ENCODE results near the gene KIAA0513. TPM values are rescaled to one million over a fixed set of nuclear protein-coding genes. Genes with fewer than 3 reads are reported as not detected.
A peak's percentile ranks its signal among the peaks of the same experiment; 100 is the strongest.

Gene KIAA0513
- total and polyA plus RNA-seq, 5 donors from 2014 or later: 1.5 to 7.5 (median 3.3) TPM

- peaks cover 12% of the 10 kb centered on the region for H3K36me3 Mint-ChIP-seq
- H3K27ac ChIP-seq (ENCODE audit: insufficient read depth, low read length, poor library complexity, severe bottlenecking): no peak overlapping the region
- H3K27ac Mint-ChIP-seq: no peak overlapping the region
These were observed 27.6 kb upstream of the KIAA0513 start for GRCh38 chr16:84999857-85000480.

GRCh38 chr16:85002099-85002541 lies 25.5 kb upstream of the KIAA0513 start:
- Histone ChIP-seq H3K4me1 (ENCODE audit: control insufficient read depth, insufficient read depth, low read length, poor library complexity, severe bottlenecking) (peaks cover 20% of the 10 kb centered on the region), H3K27me3 (ENCODE audit: control insufficient read depth, insufficient read depth, low read length) (no peaks in the 10 kb centered on the region), H3K36me3 (ENCODE audit: control insufficient read depth, insufficient read depth, low read length) (peaks cover 12% of the 10 kb centered on the region), H3K4me3 (ENCODE audit: low read depth, low read length) (no peak overlapping the region), H3K9me3 (ENCODE audit: control insufficient read depth in 2 of 2, low read length in 2 of 2) (no peaks in the 10 kb centered on the region), H3K27ac (ENCODE audit: insufficient read depth, low read length, poor library complexity, severe bottlenecking) (no peak overlapping the region)
- peaks cover 24 to 67% (median 42%) of the 10 kb centered on the region in 4 donors for H3K4me1 Mint-ChIP-seq
- DNase-seq (no peak), ATAC-seq (ENCODE audit: low read depth in 2 of 2) (no peak)
- H3K9me3 Mint-ChIP-seq: no peaks in the 10 kb centered on the region
- H3K27me3 Mint-ChIP-seq: no peaks in the 10 kb centered on the region
- H3K4me3 Mint-ChIP-seq: peak overlapping the region in 2 of 4 donors; percentile 34 to 52
- H3K27ac Mint-ChIP-seq: peak overlapping the region in 2 of 3 donors; percentile 85 to 87
- H3K36me3 Mint-ChIP-seq: peaks cover 11% of the 10 kb centered on the region

More at GRCh38 chr16:84999857-85000480, 27.6 kb upstream of the KIAA0513 start:
- peaks cover 16% of the 10 kb centered on the region for H3K36me3 ChIP-seq (ENCODE audit: control insufficient read depth, insufficient read depth, low read length)
- Mint-ChIP-seq H3K4me1 (peaks cover 27 to 67% (median 41%) of the 10 kb centered on the region in 4 donors), H3K27me3 (no peaks in the 10 kb centered on the region), H3K4me3 (peak overlapping the region in 1 of 4 donors; percentile 40), H3K9me3 (no peaks in the 10 kb centered on the region)
- no peak overlapping the region for H3K4me3 ChIP-seq (ENCODE audit: low read depth, low read length)
- ATAC-seq (ENCODE audit: low read depth in 2 of 2) (no peak), DNase-seq (no peak)
- no peaks in the 10 kb centered on the region for H3K9me3 ChIP-seq (ENCODE audit: control insufficient read depth in 2 of 2, low read length in 2 of 2)
- peaks cover 24% of the 10 kb centered on the region for H3K4me1 ChIP-seq (ENCODE audit: control insufficient read depth, insufficient read depth, low read length, poor library complexity, severe bottlenecking)
- H3K27me3 ChIP-seq (ENCODE audit: control insufficient read depth, insufficient read depth, low read length): no peaks in the 10 kb centered on the region

GRCh38 chr16:85002608-85003007 lies 25.0 kb upstream of the KIAA0513 start:
- Mint-ChIP-seq H3K4me1 (peaks cover 24 to 71% (median 47%) of the 10 kb centered on the region in 4 donors), H3K27ac (peak overlapping the region; percentile 39 to 87 (median 85)), H3K9me3 (no peaks in the 10 kb centered on the region), H3K36me3 (peaks cover 11% of the 10 kb centered on the region), H3K27me3 (no peaks in the 10 kb centered on the region), H3K4me3 (peak overlapping the region; percentile 34 to 76 (median 62))
- ATAC-seq (ENCODE audit: low read depth in 2 of 2) (peak in 1 of 2 donors; percentile 18), DNase-seq (no peak)
- Histone ChIP-seq H3K36me3 (ENCODE audit: control insufficient read depth, insufficient read depth, low read length) (peaks cover 12% of the 10 kb centered on the region), H3K9me3 (ENCODE audit: control insufficient read depth in 2 of 2, low read length in 2 of 2) (no peaks in the 10 kb centered on the region), H3K4me3 (ENCODE audit: low read depth, low read length) (no peak overlapping the region), H3K27ac (ENCODE audit: insufficient read depth, low read length, poor library complexity, severe bottlenecking) (no peak overlapping the region), H3K4me1 (ENCODE audit: control insufficient read depth, insufficient read depth, low read length, poor library complexity, severe bottlenecking) (peaks cover 21% of the 10 kb centered on the region), H3K27me3 (ENCODE audit: control insufficient read depth, insufficient read depth, low read length) (no peaks in the 10 kb centered on the region)

- Histone ChIP-seq H3K36me3 (ENCODE audit: control insufficient read depth, insufficient read depth, low read length) (peaks cover 12% of the 10 kb centered on the region), H3K4me1 (ENCODE audit: control insufficient read depth, insufficient read depth, low read length, poor library complexity, severe bottlenecking) (peaks cover 25% of the 10 kb centered on the region), H3K27me3 (ENCODE audit: control insufficient read depth, insufficient read depth, low read length) (no peaks in the 10 kb centered on the region), H3K4me3 (ENCODE audit: low read depth, low read length) (no peak overlapping the region), H3K9me3 (ENCODE audit: control insufficient read depth in 2 of 2, low read length in 2 of 2) (no peaks in the 10 kb centered on the region), H3K27ac (ENCODE audit: insufficient read depth, low read length, poor library complexity, severe bottlenecking) (no peak overlapping the region)
- H3K36me3 Mint-ChIP-seq: peaks cover 11% of the 10 kb centered on the region
- H3K4me1 Mint-ChIP-seq: peaks cover 24 to 76% (median 50%) of the 10 kb centered on the region in 4 donors
- H3K4me3 Mint-ChIP-seq: peak overlapping the region in 3 of 4 donors; percentile 52 to 76 (median 71)
- no peaks in the 10 kb centered on the region for H3K27me3 Mint-ChIP-seq
- H3K27ac Mint-ChIP-seq: peak overlapping the region; percentile 70 to 87 (median 85)
- no peaks in the 10 kb centered on the region for H3K9me3 Mint-ChIP-seq
- ATAC-seq (ENCODE audit: low read depth in 2 of 2) (no peak), DNase-seq (no peak)
These were observed 24.5 kb upstream of the KIAA0513 start for GRCh38 chr16:85003076-85003475.

- Mint-ChIP-seq H3K4me3 (peak overlapping the region in 3 of 4 donors; percentile 10 to 57 (median 28)), H3K4me1 (peaks cover 25 to 80% (median 55%) of the 10 kb centered on the region in 4 donors), H3K36me3 (peaks cover 11% of the 10 kb centered on the region), H3K27me3 (no peaks in the 10 kb centered on the region), H3K9me3 (no peaks in the 10 kb centered on the region), H3K27ac (peak overlapping the region in 2 of 3 donors; percentile 67 to 75)
- no peak overlapping the region for H3K27ac ChIP-seq (ENCODE audit: insufficient read depth, low read length, poor library complexity, severe bottlenecking)
- no peaks in the 10 kb centered on the region for H3K9me3 ChIP-seq (ENCODE audit: control insufficient read depth in 2 of 2, low read length in 2 of 2)
- peaks cover 25% of the 10 kb centered on the region for H3K4me1 ChIP-seq (ENCODE audit: control insufficient read depth, insufficient read depth, low read length, poor library complexity, severe bottlenecking)
- peaks cover 12% of the 10 kb centered on the region for H3K36me3 ChIP-seq (ENCODE audit: control insufficient read depth, insufficient read depth, low read length)
- DNase-seq (no peak), ATAC-seq (ENCODE audit: low read depth in 2 of 2) (no peak)
- no peaks in the 10 kb centered on the region for H3K27me3 ChIP-seq (ENCODE audit: control insufficient read depth, insufficient read depth, low read length)
- H3K4me3 ChIP-seq (ENCODE audit: low read depth, low read length): no peak overlapping the region
These were observed 23.6 kb upstream of the KIAA0513 start for GRCh38 chr16:85003725-85004586.

GRCh38 chr16:85004587-85005205 lies 22.9 kb upstream of the KIAA0513 start:
- Mint-ChIP-seq H3K9me3 (no peaks in the 10 kb centered on the region), H3K4me1 (peaks cover 23 to 82% (median 57%) of the 10 kb centered on the region in 4 donors), H3K27me3 (no peaks in the 10 kb centered on the region), H3K27ac (peak overlapping the region in 2 of 3 donors; percentile 60 to 75), H3K36me3 (peaks cover 7% of the 10 kb centered on the region), H3K4me3 (peak overlapping the region in 2 of 4 donors; percentile 10 to 43)
- Histone ChIP-seq H3K4me3 (ENCODE audit: low read depth, low read length) (no peak overlapping the region), H3K4me1 (ENCODE audit: control insufficient read depth, insufficient read depth, low read length, poor library complexity, severe bottlenecking) (peaks cover 25% of the 10 kb centered on the region), H3K27ac (ENCODE audit: insufficient read depth, low read length, poor library complexity, severe bottlenecking) (no peak overlapping the region), H3K36me3 (ENCODE audit: control insufficient read depth, insufficient read depth, low read length) (peaks cover 12% of the 10 kb centered on the region), H3K27me3 (ENCODE audit: control insufficient read depth, insufficient read depth, low read length) (no peaks in the 10 kb centered on the region), H3K9me3 (ENCODE audit: control insufficient read depth in 2 of 2, low read length in 2 of 2) (no peaks in the 10 kb centered on the region)
- DNase-seq: no peak
- no peak for ATAC-seq (ENCODE audit: low read depth in 2 of 2)

- Mint-ChIP-seq H3K4me3 (peak overlapping the region in 3 of 4 donors; percentile 10 to 52 (median 43)), H3K36me3 (peaks cover 7% of the 10 kb centered on the region), H3K27ac (peak overlapping the region in 1 of 3 donors; percentile 62), H3K9me3 (no peaks in the 10 kb centered on the region), H3K4me1 (peaks cover 27 to 86% (median 58%) of the 10 kb centered on the region in 4 donors), H3K27me3 (no peaks in the 10 kb centered on the region)
- Histone ChIP-seq H3K27ac (ENCODE audit: insufficient read depth, low read length, poor library complexity, severe bottlenecking) (no peak overlapping the region), H3K27me3 (ENCODE audit: control insufficient read depth, insufficient read depth, low read length) (no peaks in the 10 kb centered on the region), H3K4me1 (ENCODE audit: control insufficient read depth, insufficient read depth, low read length, poor library complexity, severe bottlenecking) (peaks cover 33% of the 10 kb centered on the region), H3K4me3 (ENCODE audit: low read depth, low read length) (no peak overlapping the region), H3K9me3 (ENCODE audit: control insufficient read depth in 2 of 2, low read length in 2 of 2) (no peaks in the 10 kb centered on the region), H3K36me3 (ENCODE audit: control insufficient read depth, insufficient read depth, low read length) (peaks cover 12% of the 10 kb centered on the region)
- no peak for DNase-seq
- no peak for ATAC-seq (ENCODE audit: low read depth in 2 of 2)
These were observed 22.1 kb upstream of the KIAA0513 start for GRCh38 chr16:85005285-85006069.
